HFFc6 (cell line): Measurements from ENCODE around the gene GDF15. TPM values are rescaled to one million over a fixed set of nuclear protein-coding genes. Genes with fewer than 3 reads are reported as not detected.

Source experiments
- DNase-seq: peaks from one replicate; pipeline ENCODE4 v3.0.0-alpha.2; 2018
- H3K27ac Mint-ChIP-seq: 2 replicates; pipeline ENCODE4 v1.8.0; 2020; ENCODE audit warnings: mild to moderate bottlenecking, mixed read lengths
- H3K27me3 Mint-ChIP-seq: 2 replicates; pipeline ENCODE4 v1.8.0; 2021; ENCODE audit warnings: mild to moderate bottlenecking, moderate library complexity, mixed read lengths; ENCODE audit not compliant: insufficient read depth
- H3K36me3 Mint-ChIP-seq: 2 replicates; pipeline ENCODE4 v1.8.0; 2021; ENCODE audit warnings: low read depth, mixed read lengths
- H3K4me1 Mint-ChIP-seq: 2 replicates; pipeline ENCODE4 v1.8.0; 2020; ENCODE audit warnings: low read depth, mixed read lengths
- H3K4me3 Mint-ChIP-seq: 2 replicates; pipeline ENCODE4 v1.8.0; 2020; ENCODE audit warnings: mild to moderate bottlenecking, moderate library complexity, mixed read lengths
- H3K9me3 Mint-ChIP-seq: 2 replicates; pipeline ENCODE4 v1.8.0; 2020; ENCODE audit warnings: mild to moderate bottlenecking, mixed read lengths
- CTCF ChIP-seq: fragments of 200-600 bp; sonication (generic); IDR thresholded peaks from 2 replicates; pipeline ENCODE4 v1.5.0; 2021; ENCODE audit warnings: antibody characterized with exemption, mild to moderate bottlenecking
- total RNA-seq, 6 experiments: library from RNA; stranded (reverse); fragmentation: NEBNext Ultra II Directional; extraction: Animal tissue kit (Norgen Biotek cat#: 25700); gene quantifications; 2 replicates in 1 of 6; 3 replicates in 5 of 6; pipeline ENCODE4 v1.2.3, GENCODE V29; 2021

The GDF15 gene
- total RNA-seq, 6 experiments from 2014 or later, result 21.3 to 36.9 (median 24.9) TPM

- no peaks in the 10 kb centered on the region for H3K36me3 Mint-ChIP-seq
- H3K4me1 Mint-ChIP-seq, result peaks cover 33% of the 10 kb centered on the region
- no peaks in the 10 kb centered on the region for H3K9me3 Mint-ChIP-seq
- H3K27me3 Mint-ChIP-seq, result peaks cover 3% of the 10 kb centered on the region
- no peak overlapping the region for H3K4me3 Mint-ChIP-seq
- H3K27ac Mint-ChIP-seq, result no peak overlapping the region
- no peak for DNase-seq
- TF ChIP-seq CTCF, result no peak
Measured at GRCh38 chr19:18427743-18428113, 41.8 kb downstream of the GDF15 start.

GRCh38 chr19:18428173-18428786, 42.3 kb downstream of the GDF15 start:
- no peaks in the 10 kb centered on the region for H3K9me3 Mint-ChIP-seq

GRCh38 chr19:18428787-18429674, 43.1 kb downstream of the GDF15 start:
- H3K9me3 Mint-ChIP-seq, result no peaks in the 10 kb centered on the region
- TF ChIP-seq CTCF, result peak; percentile 42
- no peak overlapping the region; the same call in 1 of the 2 replicates for H3K4me3 Mint-ChIP-seq
- peaks cover 23% of the 10 kb centered on the region for H3K4me1 Mint-ChIP-seq
- H3K36me3 Mint-ChIP-seq, result no peaks in the 10 kb centered on the region
- peak; percentile 75 for DNase-seq
- H3K27me3 Mint-ChIP-seq, result peaks cover 4% of the 10 kb centered on the region
- peak overlapping the region; percentile 68 for H3K27ac Mint-ChIP-seq

More at GRCh38 chr19:18428173-18428786, 42.3 kb downstream of the GDF15 start:
- no peak; the same call in 1 of the 2 replicates for TF ChIP-seq CTCF
- no peaks in the 10 kb centered on the region for H3K36me3 Mint-ChIP-seq
- peaks cover 3% of the 10 kb centered on the region for H3K27me3 Mint-ChIP-seq
- H3K27ac Mint-ChIP-seq, result peak overlapping the region; percentile 68
- no peak for DNase-seq
- no peak overlapping the region for H3K4me3 Mint-ChIP-seq
- peaks cover 27% of the 10 kb centered on the region for H3K4me1 Mint-ChIP-seq

- no peak for TF ChIP-seq CTCF
- Mint-ChIP-seq H3K4me3 (peak overlapping the region; percentile 39; the same call in 1 of the 2 replicates), H3K27ac (peak overlapping the region; percentile 75), H3K9me3 (no peaks in the 10 kb centered on the region), H3K36me3 (peaks cover 6% of the 10 kb centered on the region; the same call in 1 of the 2 replicates), H3K4me1 (peaks cover 21% of the 10 kb centered on the region), H3K27me3 (peaks cover 8% of the 10 kb centered on the region)
- DNase-seq, result no peak
Measured at GRCh38 chr19:18429717-18430416, 43.9 kb downstream of the GDF15 start.

- Mint-ChIP-seq H3K4me1 (peaks cover 15% of the 10 kb centered on the region), H3K4me3 (no peak overlapping the region; the same call in 1 of the 2 replicates), H3K9me3 (no peaks in the 10 kb centered on the region), H3K36me3 (peaks cover 6% of the 10 kb centered on the region; the same call in 1 of the 2 replicates), H3K27ac (peak overlapping the region; percentile 73), H3K27me3 (peaks cover 11% of the 10 kb centered on the region)
- no peak for DNase-seq
- TF ChIP-seq CTCF, result no peak
Measured at GRCh38 chr19:18430417-18431144, 44.6 kb downstream of the GDF15 start.
